Renal cortex interstitium (tissue), 11 donors: ENCODE data around the gene ACADL. TPM values are rescaled to one million over a fixed set of nuclear protein-coding genes. Genes with fewer than 3 reads are reported as not detected.
A peak's percentile ranks its signal among the peaks of the same experiment; 100 is the strongest.
"Not testable (repeated sequence)": the region's sequence is repeated elsewhere in the genome, so short reads cannot be mapped to it uniquely, and the experiment has no call there.

Source experiments
- DNase-seq, 11 donors: peaks; one replicate each; pipeline ENCODE4 v3.0.0-alpha.2; 2013; ENCODE audit warnings: low read depth in 9 of 11, low spot score in 4 of 11; ENCODE audit errors: extremely low read depth in 1 of 11
- polyA plus RNA-seq, 3 donors: library from polyadenylated mRNA; unstranded; fragments of 120-200 nt; gene quantifications; one replicate each; pipeline ENCODE4 v1.2.1, GENCODE V29; 2013; ENCODE audit not compliant: insufficient read length in 3 of 3

Gene ACADL
- polyA plus RNA-seq, 3 donors: 13.8 to 36.8 (median 22.3) TPM

- no peak for DNase-seq
Observed at GRCh38 chr2:210179351-210179990, 45.8 kb downstream of the ACADL start.

GRCh38 chr2:210177769-210178168, 47.5 kb downstream of the ACADL start:
- DNase-seq: no peak

GRCh38 chr2:210177115-210177514, 48.1 kb downstream of the ACADL start:
- DNase-seq: not testable (repeated sequence)

GRCh38 chr2:210174086-210174485, 51.2 kb downstream of the ACADL start:
- DNase-seq: no peak

GRCh38 chr2:210172219-210172575, 53.0 kb downstream of the ACADL start:
- DNase-seq: no peak

GRCh38 chr2:210171309-210172218, 53.7 kb downstream of the ACADL start, which contains the start of gene KANSL1L:
KANSL1L (minus strand) TSS chr2:210171409; CDS start chr2:210154582, 16,827 bp downstream.
- DNase-seq: peak; percentile 83 to 97 (median 95)

- peak; percentile 92 to 97 (median 96) for DNase-seq
Observed at GRCh38 chr2:210170446-210171303, 54.6 kb downstream of the ACADL start.

- no peak for DNase-seq
Observed at GRCh38 chr2:210170196-210170445, 55.1 kb downstream of the ACADL start.

GRCh38 chr2:210169516-210170195, 55.6 kb downstream of the ACADL start:
- no peak for DNase-seq

GRCh38 chr2:210167227-210167626, 58.0 kb downstream of the ACADL start:
- no peak for DNase-seq

- no peak for DNase-seq
Observed at GRCh38 chr2:210162466-210163124, 62.7 kb downstream of the ACADL start.

GRCh38 chr2:210159059-210159458, 66.2 kb downstream of the ACADL start:
- DNase-seq: no peak

- DNase-seq: no peak
Observed at GRCh38 chr2:210158236-210158635, 67.0 kb downstream of the ACADL start.

GRCh38 chr2:210157526-210157925, 67.7 kb downstream of the ACADL start:
- DNase-seq: no peak

GRCh38 chr2:210147614-210148013, 77.6 kb downstream of the ACADL start:
- no peak for DNase-seq
